GM18505 (cell line): ENCODE data around the gene POLK.
A peak's percentile ranks its signal among the peaks of the same experiment; 100 is the strongest.
"Not testable (repeated sequence)": the region's sequence is repeated elsewhere in the genome, so short reads cannot be mapped to it uniquely, and the experiment has no call there.

Experiments
- ATAC-seq: cut with Tn5 transposase; IDR thresholded peaks from one replicate; pipeline ENCODE4 v1.9.1; 2021; ENCODE audit not compliant: unreplicated experiment
- POLR2A ChIP-seq: IDR thresholded peaks from 4 replicates; pipeline ENCODE4 v1.6.1; 2011; ENCODE audit warnings: borderline replicate concordance; ENCODE audit not compliant: insufficient read depth, insufficient read length; ENCODE audit errors: extremely low read depth

Gene POLK

DNA sequence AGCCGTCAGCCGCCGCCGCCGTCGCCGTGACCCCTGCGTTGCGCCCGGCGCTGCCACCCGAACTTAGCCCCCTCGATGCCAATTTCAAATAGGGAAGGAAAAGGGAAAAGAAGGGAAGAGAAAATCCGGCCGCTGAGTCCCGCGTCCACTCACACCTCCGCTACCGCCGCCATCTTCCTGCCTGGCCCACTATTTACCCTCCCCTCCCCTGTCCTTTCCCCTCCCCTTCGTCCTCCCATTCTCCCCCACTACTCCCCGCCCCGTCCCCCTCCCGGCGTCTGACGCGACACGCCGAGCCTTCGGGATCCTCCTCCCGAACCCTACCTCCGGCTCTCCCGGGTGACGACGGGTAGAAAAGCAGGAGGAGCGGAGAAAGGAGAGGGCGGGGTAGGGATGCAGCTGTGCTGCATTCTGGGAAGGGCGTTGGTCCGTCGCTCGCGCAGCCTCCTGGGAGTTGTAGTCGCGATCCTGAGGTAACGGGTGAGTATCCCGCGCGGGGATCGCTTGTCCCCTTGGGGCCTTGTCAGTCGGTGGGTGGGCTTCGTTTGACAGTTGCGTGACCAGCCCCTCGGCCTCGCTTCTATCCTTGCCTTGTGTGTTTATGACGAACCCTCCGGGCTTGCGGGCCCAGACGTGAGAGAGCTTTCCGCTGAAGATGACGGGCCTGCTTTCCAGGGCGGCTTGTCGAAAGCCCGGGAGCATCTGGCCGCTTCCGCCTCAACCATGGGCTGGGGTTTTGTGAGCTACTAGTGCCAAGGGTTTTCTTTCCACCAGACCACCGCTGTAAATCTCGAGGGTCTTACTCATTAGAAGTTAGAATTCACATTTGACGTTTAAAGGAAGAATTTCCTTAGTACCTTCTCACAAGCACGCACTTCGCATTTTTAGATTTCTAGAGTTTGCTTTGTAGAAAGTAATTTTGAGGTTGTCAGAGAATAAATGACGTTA, at the start of gene POLK, which contains the start of gene CERT1:
Gene POLK (plus strand): TSS at position 457 of the 948 bp plus-strand sequence.
Gene CERT1 (minus strand): TSS at position 195 of the 948 bp plus-strand sequence. CDS start 422 bp downstream, outside the sequence.
- TF ChIP-seq POLR2A: peak; percentile 86
- peak; percentile 82 for ATAC-seq

DNA sequence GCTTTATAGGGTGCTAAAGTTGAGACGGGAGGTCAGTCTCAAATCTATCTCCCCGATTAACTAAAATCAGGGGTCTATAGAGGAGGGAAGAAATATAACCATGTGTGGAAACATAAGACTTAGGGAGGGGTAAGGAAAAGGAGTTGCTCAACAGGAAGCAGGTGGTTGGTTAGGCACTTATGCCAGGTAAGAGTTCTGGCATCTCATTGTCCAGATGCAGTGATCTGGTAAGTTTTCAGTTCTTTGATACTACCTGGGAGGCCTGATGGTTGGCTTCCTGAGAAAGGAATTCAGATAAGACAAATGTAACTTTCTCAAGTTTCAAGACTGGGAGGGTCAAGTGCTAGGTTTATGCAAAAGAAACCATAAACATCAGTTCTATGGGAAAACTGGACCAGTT, 48.0 kb upstream of the POLK start:
- TF ChIP-seq POLR2A: no peak
- no peak for ATAC-seq

DNA sequence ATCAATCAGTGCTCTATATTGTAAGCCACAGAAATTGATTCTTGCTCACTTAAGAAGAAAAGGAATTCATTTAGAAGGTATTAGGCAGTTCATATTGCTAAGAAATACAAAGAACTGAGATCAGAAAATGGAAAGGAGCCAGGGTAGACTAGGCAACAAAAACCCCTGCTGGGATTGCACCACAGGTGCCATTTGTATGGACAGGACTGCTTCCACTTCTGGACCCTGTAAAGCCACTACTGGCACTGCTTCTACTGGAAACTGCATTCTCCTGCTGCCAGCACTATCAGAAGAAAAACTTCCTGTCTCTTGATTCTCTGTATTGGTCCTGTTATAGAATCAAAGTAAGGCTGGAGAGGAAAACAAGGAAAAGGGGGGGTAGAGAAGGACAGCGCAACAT, 46.2 kb upstream of the POLK start:
- ATAC-seq: no peak
- no peak for TF ChIP-seq POLR2A

DNA sequence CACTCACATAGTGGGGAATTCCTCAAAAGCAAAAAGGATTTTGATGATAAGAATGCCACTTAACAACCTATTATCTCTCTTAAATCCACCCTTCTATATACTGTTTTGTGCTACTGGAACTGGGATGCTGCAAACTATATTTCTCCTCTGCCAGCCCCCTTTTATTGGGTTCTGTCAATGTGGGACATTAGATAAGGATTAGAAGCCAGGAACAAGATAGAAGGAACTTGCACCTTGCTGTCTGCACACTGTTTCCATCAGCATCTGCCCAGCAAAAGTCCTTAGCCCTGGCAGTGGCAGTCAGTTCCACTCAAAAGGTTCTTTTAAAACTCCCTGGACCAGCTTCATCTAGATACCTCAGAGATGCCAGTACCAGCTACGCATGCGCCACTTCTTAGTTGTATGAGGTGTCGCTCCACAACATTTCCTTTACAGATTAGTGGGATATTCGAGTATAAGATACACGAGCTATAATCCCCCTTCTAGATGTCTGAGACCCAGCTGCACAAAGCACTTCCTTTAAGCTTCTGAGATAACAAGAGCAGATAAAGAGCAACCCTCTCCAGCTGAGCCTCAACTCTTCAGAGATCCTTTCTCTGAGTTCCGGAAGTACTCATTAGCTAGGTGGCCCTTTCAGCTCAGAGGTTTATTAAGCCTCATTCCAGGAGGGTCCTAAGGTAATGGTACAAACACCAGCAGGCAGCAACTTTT, 45.5 kb upstream of the POLK start:
- no peak for ATAC-seq

DNA sequence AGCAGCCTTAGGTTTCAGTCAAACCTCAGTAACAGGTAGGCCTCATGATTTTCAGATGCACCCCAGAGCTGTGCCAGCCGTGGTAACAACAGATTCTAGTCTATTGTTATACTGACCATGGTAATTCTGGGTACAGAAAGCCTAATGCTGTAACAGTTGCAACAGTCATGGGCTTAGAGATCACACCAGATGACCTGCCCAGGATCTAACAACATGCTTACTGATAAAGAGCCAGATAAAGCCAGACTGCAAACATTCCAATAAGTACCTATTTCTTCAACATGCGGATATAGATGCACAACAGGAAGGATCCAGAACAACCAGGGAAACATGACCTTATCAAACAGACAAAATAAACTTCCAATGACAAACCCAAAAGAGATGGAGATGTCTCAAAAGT, 43.1 kb upstream of the POLK start:
- ATAC-seq: no peak
- no peak for TF ChIP-seq POLR2A

More for the DNA sequence above, 45.5 kb upstream of the POLK start:
- TF ChIP-seq POLR2A: no peak

DNA sequence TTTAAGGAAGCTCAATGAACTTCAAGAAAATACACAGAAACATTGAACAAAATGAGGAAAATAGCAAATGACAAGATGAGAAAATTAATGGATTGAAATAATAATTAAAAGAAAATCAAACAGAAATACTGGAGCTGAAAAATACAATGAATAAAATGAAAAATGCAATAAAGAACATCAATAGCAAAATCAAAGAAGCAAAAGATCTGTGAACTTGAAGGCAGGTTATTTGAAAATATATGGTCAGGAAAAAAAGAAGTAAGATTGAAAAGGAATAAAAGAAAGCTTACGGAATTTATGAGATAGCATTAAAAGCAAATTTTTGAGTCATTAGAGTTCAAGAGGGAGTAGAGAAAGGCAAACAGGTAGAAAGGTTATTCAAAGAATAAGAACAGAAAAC, 42.7 kb upstream of the POLK start:
- TF ChIP-seq POLR2A: no peak
- no peak for ATAC-seq

DNA sequence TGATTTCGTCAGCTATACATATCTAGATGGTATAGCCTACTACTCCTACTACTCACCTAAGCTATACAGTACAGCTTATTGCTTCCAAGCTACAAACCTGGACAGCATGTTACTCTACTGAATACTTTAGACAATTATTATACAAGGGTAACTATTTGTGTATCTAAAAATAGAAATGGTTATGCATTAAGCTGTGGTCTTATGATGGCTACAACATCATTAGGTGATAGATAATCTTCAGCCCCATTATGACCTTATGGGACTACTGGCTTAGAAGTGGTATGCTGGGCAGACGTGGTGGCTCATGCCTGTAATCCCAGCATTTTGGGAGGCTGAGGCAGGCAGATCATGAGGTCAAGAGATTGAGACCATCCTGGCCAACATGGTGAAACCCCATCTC, 40.5 kb upstream of the POLK start:
- no peak for TF ChIP-seq POLR2A
- no peak for ATAC-seq

DNA sequence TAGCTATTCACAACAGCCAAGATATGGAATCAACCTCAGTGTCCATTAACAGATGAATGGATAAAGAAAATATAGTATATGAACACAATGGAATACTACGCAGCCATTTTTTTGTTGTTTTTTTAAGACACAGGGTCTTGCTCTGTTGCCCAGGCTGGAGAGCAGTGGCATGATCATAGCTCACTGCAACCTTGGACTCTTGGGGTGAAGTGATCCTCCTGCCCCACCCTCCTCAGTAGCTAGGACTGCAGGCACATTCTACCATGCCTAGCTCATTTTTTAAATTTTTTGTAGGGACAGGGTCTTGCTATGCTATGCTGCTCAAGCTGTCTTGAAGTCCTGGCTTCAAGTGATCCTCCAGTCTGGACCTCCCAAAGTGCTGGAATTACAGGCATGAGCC, 38.7 kb upstream of the POLK start:
- no peak for ATAC-seq
- no peak for TF ChIP-seq POLR2A

DNA sequence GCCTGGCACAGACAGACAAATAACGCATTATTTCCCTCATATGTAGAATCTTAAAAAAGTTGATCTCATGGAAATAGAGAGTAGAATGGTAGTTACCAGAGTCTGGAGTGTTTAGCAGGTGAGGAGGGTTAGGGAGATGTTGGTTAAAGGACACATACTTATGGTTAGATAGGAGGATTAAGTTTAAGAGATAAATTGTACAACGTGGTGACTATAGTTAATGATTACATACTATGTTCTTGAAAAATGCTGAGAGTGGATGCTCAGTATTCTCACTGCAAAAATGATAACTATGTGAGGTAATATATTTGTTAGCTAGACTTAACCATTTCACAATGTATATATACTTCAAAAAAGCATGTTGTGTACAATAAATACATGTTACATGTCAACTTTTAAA, 38.2 kb upstream of the POLK start:
- ATAC-seq: no peak
- no peak for TF ChIP-seq POLR2A

DNA sequence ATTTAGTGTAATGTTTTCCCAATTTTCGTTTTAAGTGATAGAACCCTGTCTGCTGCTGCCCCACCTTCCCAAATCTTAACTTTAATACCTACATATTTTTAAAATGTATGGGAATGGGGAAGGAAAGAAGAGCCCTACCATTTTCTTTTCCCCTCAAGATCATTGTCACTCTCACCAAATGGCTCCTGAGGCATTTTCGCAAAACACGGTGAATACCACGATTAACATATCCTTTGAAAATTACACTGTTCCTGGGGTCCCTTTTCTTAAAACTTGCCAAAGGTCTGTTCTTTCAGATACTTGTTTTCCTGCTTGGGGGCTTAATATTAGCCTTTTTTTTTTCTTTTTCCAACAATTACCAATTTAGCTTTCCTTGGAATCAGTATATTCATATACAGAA, 36.3 kb upstream of the POLK start:
- ATAC-seq: no peak
- TF ChIP-seq POLR2A: no peak

DNA sequence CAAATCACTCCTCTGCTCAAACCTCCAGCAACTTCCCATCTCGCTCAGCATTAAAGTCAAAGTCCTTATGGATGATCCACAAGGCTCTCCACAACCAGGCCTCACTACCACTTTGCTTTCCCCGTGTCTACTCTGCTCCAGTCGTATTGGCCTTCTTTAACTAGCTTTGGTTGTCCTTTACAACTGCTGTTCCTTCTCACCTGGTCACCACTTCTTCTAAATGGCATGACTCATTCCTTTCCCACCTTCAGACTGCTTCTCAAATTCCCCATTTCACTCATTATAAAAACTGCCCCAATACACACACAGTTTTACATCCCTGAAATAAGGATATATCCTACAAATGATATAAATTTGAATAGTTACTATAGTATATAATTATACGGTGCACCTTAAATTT, 30.7 kb upstream of the POLK start:
- no peak for TF ChIP-seq POLR2A
- ATAC-seq: no peak

DNA sequence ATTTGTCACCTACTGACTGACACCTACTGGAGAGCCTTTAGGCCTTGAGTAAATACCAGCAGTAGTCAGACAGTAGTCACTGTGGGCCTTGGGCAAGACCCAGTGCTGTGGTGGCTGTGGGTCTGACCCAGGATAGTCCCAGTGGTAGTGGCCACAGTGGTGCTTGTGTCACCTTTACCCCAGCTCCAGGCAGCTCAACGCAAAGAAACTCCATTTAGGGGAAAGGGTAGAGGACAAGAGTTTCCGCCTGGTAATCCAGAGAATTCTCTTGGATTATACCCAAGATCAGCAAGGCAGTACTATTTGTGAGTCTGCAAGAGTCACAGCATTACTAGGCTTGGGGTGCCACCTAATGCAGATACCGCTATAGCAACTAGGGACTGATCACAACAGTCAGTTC, 29.2 kb upstream of the POLK start:
- no peak for ATAC-seq
- TF ChIP-seq POLR2A: no peak

DNA sequence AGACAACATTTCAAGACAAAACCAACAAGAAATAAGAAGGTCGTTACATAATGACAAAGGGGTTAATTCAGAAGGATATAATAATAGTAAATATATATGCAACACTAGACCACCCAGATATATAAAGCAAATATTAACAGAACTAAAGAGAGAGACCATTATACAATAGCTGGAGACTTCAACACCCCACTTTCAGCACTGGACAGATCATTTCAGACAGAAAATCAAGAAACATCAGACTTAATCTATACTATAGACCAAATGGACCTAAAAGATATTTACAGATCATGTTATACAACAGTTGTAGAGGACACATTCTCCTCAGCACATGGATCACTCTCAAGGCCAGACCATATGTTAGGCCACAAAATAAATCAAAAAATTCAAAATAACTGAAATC, 27.1 kb upstream of the POLK start:
- ATAC-seq: no peak
- TF ChIP-seq POLR2A: no peak

DNA sequence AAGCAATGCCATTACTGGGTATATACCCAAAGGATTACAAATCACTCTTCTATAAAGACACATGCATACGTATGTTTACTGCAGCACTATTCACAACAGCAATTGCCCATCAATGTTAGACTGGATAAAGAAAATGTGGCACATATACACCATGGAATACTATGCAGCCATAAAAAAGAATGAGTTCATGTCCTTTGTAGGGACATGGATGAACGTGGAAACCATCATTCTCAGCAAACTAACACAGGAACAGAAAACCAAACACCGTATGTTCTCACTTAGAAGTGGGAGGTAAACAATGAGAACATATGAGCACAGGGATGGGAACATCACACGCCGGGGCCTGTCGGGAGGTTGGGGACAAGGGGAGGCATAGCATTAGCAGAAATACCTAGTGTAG, 21.8 kb upstream of the POLK start:
- not testable (repeated sequence) for ATAC-seq

DNA sequence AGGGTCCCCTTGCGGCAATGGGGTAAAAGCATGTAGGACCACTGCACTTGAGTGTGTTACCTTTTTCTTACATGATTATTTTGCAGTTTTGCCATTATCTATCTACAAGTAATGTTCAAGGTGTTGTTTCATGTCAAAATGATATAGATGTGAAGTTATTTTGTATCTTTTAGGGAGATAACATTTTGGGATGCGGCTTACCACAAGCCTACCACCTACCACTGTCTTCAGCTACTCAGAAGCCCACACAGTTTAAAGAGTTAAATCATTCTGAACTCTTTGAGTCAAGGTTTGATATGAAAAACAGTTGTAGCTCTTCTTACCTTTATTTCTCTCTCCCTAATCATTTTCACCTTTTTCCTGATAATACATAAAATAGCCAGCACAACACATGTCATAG, 20.1 kb upstream of the POLK start:
- no peak for ATAC-seq
- TF ChIP-seq POLR2A: no peak

DNA sequence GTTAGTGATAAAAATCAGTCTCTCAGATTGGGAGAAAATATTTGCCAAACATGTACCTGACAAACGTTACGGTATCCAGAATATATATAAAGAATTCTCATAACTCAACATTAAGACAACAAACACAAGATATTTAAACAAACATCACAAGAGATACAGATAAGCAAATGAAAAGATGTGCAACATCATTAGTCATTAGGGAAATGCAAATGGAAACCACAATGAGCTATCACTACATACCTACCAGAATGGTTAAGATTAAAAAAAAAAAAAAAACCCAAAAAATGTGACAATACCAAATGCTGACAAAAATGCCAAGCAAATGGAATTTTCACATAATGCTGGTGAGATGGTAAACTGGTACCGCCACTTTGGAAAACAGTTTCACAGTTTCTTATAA, 15.7 kb upstream of the POLK start:
- TF ChIP-seq POLR2A: no peak

More for the DNA sequence above, 15.7 kb upstream of the POLK start:
- ATAC-seq: no peak
